H1 (cell line): Measurements from ENCODE around the gene ZDHHC11. TPM values are rescaled to one million over a fixed set of nuclear protein-coding genes. Genes with fewer than 3 reads are reported as not detected.
"Not testable (repeated sequence)": the region's sequence is repeated elsewhere in the genome, so short reads cannot be mapped to it uniquely, and the experiment has no call there.

Source experiments
- CTCF ChIA-PET: fragments of 300-600 bp; sonication (Branson Sonifier 250); formaldehyde crosslinking; loops from one replicate; lab custom pipeline; 2021; ENCODE audit not compliant: partially characterized antibody; lab: Charles Lee
- POLR2A ChIA-PET: fragments of 300-600 bp; sonication (Branson Sonifier 250); formaldehyde crosslinking; loops from one replicate; lab custom pipeline; 2021; ENCODE audit warnings: inconsistent platforms; ENCODE audit not compliant: partially characterized antibody; lab: Charles Lee
- DNase-seq, 2 experiments: peaks; one replicate each; pipeline versions ENCODE4 v3.0.0 to v3.0.0-alpha.2; 2010 to 2022; ENCODE audit warnings: low spot score in 2 of 2, low read depth in 1 of 2, mixed read lengths in 1 of 2
- FAIRE-seq: peaks from 2 replicates; lab custom pipeline; 2011; peaks lifted over from hg19 to GRCh38; lab: Jason Lieb, UNC
- H2AFZ ChIP-seq: 2 replicates; pipeline ENCODE4 v1.8.1; 2012; ENCODE audit warnings: low read length, inconsistent platforms
- H2AK5ac ChIP-seq: 2 replicates; pipeline ENCODE4 v1.6.1; 2013; ENCODE audit warnings: low read depth, low read length
- H2BK120ac ChIP-seq: replicated peaks from 2 replicates; pipeline ENCODE3; 2013; ENCODE audit warnings: low read depth, low read length, inconsistent platforms
- H2BK12ac ChIP-seq: 2 replicates; pipeline ENCODE4 v1.6.1; 2013; ENCODE audit warnings: low read depth, low read length
- H2BK15ac ChIP-seq: 2 replicates; pipeline ENCODE4 v1.6.1; 2013; ENCODE audit warnings: low read length
- H2BK20ac ChIP-seq: 2 replicates; pipeline ENCODE4 v1.6.1; 2013; ENCODE audit warnings: low read length
- H2BK5ac ChIP-seq: 2 replicates; pipeline ENCODE4 v1.6.1; 2013; ENCODE audit warnings: low read depth, low read length
- H3K14ac ChIP-seq: 2 replicates; pipeline ENCODE4 v1.6.1; 2013; ENCODE audit warnings: inconsistent platforms; ENCODE audit not compliant: insufficient read length
- H3K18ac ChIP-seq: 2 replicates; pipeline ENCODE4 v1.6.1; 2013; ENCODE audit warnings: low read length; ENCODE audit errors: extremely low read depth
- H3K23ac ChIP-seq: 2 replicates; pipeline ENCODE4 v1.6.1; 2013; ENCODE audit warnings: inconsistent platforms; ENCODE audit not compliant: insufficient read length
- H3K23me2 ChIP-seq: 2 replicates; pipeline ENCODE4 v1.6.1; 2013; ENCODE audit warnings: low read depth, low read length
- H3K27ac ChIP-seq: 2 replicates; pipeline ENCODE4 v1.6.1; 2011; ENCODE audit warnings: low read depth, low read length, inconsistent platforms
- H3K27me3 ChIP-seq, 4 experiments: replicated peaks in 1 of 4; 1 replicate in 1 of 4; 2 replicates in 3 of 4; pipeline versions ENCODE4 v1.6.1 to v1.8.1; 2011 to 2013; ENCODE audit warnings: low read length in 3 of 4, mild to moderate bottlenecking in 3 of 4, inconsistent platforms in 2 of 4, mixed read lengths in 2 of 4, moderate library complexity in 1 of 4; ENCODE audit not compliant: control insufficient read depth in 3 of 4, insufficient read depth in 3 of 4; ENCODE audit errors: extremely low read depth in 1 of 4
- H3K36me3 ChIP-seq, 4 experiments: 2 replicates each; pipeline versions ENCODE4 v1.6.1 to v1.8.1; 2011 to 2013; ENCODE audit warnings: mild to moderate bottlenecking in 4 of 4, low read length in 3 of 4, moderate library complexity in 2 of 4, control low read depth in 1 of 4, inconsistent platforms in 1 of 4; ENCODE audit not compliant: insufficient read depth in 4 of 4, control insufficient read depth in 2 of 4
- H3K4ac ChIP-seq: replicated peaks from 2 replicates; pipeline ENCODE3; 2013; ENCODE audit warnings: low read length, low read depth, mixed read lengths, inconsistent platforms; ENCODE audit not compliant: insufficient read length
- H3K4me1 ChIP-seq, 4 experiments: replicated peaks in 1 of 4; 1 replicate in 1 of 4; 2 replicates in 3 of 4; pipeline versions ENCODE4 v1.6.1 to v1.8.1; 2011 to 2013; ENCODE audit warnings: low read length in 3 of 4, inconsistent platforms in 2 of 4, mixed read lengths in 1 of 4; ENCODE audit not compliant: insufficient read depth in 4 of 4, control insufficient read depth in 3 of 4
- H3K4me2 ChIP-seq, 2 experiments: 2 replicates each; pipeline versions ENCODE4 v1.6.1 to v1.8.1; 2011 to 2013; ENCODE audit warnings: low read depth in 2 of 2, low read length in 2 of 2, control low read depth in 1 of 2, inconsistent platforms in 1 of 2, mild to moderate bottlenecking in 1 of 2; ENCODE audit not compliant: insufficient read depth in 1 of 2
- H3K4me3 ChIP-seq, 4 experiments: fragments of 200-600, 300-600 bp in 1 of 4; sonication (generic), shearing (Covaris generic), sonication (Bioruptor Twin) in 1 of 4; 2 replicates each; pipeline versions ENCODE4 v1.5.1 to v1.8.1; 2011 to 2016; ENCODE audit warnings: low read length in 4 of 4, low read depth in 3 of 4, control low read depth in 2 of 4, inconsistent platforms in 2 of 4, mild to moderate bottlenecking in 2 of 4, mixed read lengths in 1 of 4, moderate library complexity in 1 of 4; ENCODE audit not compliant: insufficient read depth in 2 of 4; ENCODE audit errors: extremely low read depth in 1 of 4
- H3K56ac ChIP-seq: replicated peaks from 2 replicates; pipeline ENCODE3; 2013; ENCODE audit warnings: low read depth, mild to moderate bottlenecking, mixed read lengths, low read length, inconsistent platforms; ENCODE audit not compliant: insufficient read length
- H3K79me1 ChIP-seq: 2 replicates; pipeline ENCODE4 v1.6.1; 2013; ENCODE audit warnings: low read depth, low read length, control low read depth
- H3K79me2 ChIP-seq, 2 experiments: 2 replicates each; pipeline versions ENCODE4 v1.6.1 to v1.8.1; 2012 to 2013; ENCODE audit warnings: low read length in 2 of 2, mild to moderate bottlenecking in 2 of 2, inconsistent platforms in 1 of 2; ENCODE audit not compliant: insufficient read depth in 2 of 2, control insufficient read depth in 1 of 2
- H3K9ac ChIP-seq, 4 experiments: replicated peaks in 1 of 4; 1 replicate in 1 of 4; 2 replicates in 3 of 4; pipeline versions ENCODE4 v1.6.1 to v1.8.1; 2011 to 2013; ENCODE audit warnings: low read depth in 3 of 4, low read length in 3 of 4, control low read depth in 2 of 4, mild to moderate bottlenecking in 2 of 4, moderate library complexity in 2 of 4, inconsistent platforms in 1 of 4; ENCODE audit errors: extremely low read depth in 1 of 4
- H3K9me3 ChIP-seq, 2 experiments: 2 replicates each; pipeline versions ENCODE4 v1.6.1 to v1.8.1; 2012 to 2013; ENCODE audit warnings: mild to moderate bottlenecking in 2 of 2, moderate library complexity in 2 of 2, control low read depth in 1 of 2, inconsistent platforms in 1 of 2, low read depth in 1 of 2, low read length in 1 of 2, mixed read lengths in 1 of 2; ENCODE audit not compliant: insufficient read depth in 2 of 2
- H4K20me1 ChIP-seq, 2 experiments: replicated peaks in 1 of 2; 2 replicates each; pipeline versions ENCODE3 to v1.8.1; 2011 to 2013; ENCODE audit warnings: inconsistent platforms in 2 of 2, low read length in 2 of 2, mild to moderate bottlenecking in 1 of 2; ENCODE audit not compliant: insufficient read depth in 2 of 2, control insufficient read depth in 1 of 2
- H4K5ac ChIP-seq: 2 replicates; pipeline ENCODE4 v1.6.1; 2013; ENCODE audit warnings: low read length, low read depth, mixed read lengths, inconsistent platforms; ENCODE audit not compliant: insufficient read length
- H4K8ac ChIP-seq: 2 replicates; pipeline ENCODE4 v1.8.0; 2013; ENCODE audit warnings: mild to moderate bottlenecking, moderate library complexity, low read length, inconsistent platforms; ENCODE audit not compliant: insufficient read depth; ENCODE audit errors: extremely low read depth
- H4K91ac ChIP-seq: replicated peaks from 2 replicates; pipeline ENCODE3; 2013; ENCODE audit warnings: low read length, mixed read lengths, inconsistent platforms; ENCODE audit not compliant: insufficient read length
- ASH2L ChIP-seq: fragments of 200-600, 300-600 bp; sonication (generic); IDR thresholded peaks from one replicate; pipeline ENCODE4 v1.7.1; 2017; ENCODE audit warnings: low read length
- KDM4A ChIP-seq: IDR thresholded peaks from one replicate; pipeline ENCODE4 v1.7.1; 2012; ENCODE audit warnings: low read depth, mild to moderate bottlenecking, moderate library complexity, low read length, inconsistent platforms; ENCODE audit not compliant: severe bottlenecking
- NRF1 ChIP-seq: IDR thresholded peaks from 2 replicates; pipeline ENCODE4 v1.6.1; 2011; ENCODE audit warnings: mild to moderate bottlenecking, low read depth, low read length, improper control_type of control experiment
- RAD21 ChIP-seq, 2 experiments: IDR thresholded peaks in 1 of 2; conservative IDR thresholded peaks in 1 of 2; 2 replicates each; pipeline ENCODE4 v1.6.1; 2011; ENCODE audit warnings: low read depth in 2 of 2, low read length in 2 of 2, improper control_type of control experiment in 1 of 2, inconsistent platforms in 1 of 2, mild to moderate bottlenecking in 1 of 2, moderate library complexity in 1 of 2
- RBBP5 ChIP-seq: IDR thresholded peaks from 2 replicates; pipeline ENCODE4 v1.7.1; 2012; ENCODE audit warnings: low read depth, mild to moderate bottlenecking, inconsistent platforms, low read length, moderate library complexity, borderline replicate concordance
- SUZ12 ChIP-seq: fragments of 200-600 bp; sonication (generic); IDR thresholded peaks from 2 replicates; pipeline ENCODE4 v1.6.1; 2012; ENCODE audit warnings: mild to moderate bottlenecking, inconsistent platforms, low read length, moderate library complexity, mixed read lengths
- WGBS, 2 experiments: shearing (Covaris generic) in 1 of 2; methylation state at CpG; one replicate each; pipeline versions ENCODE4 v1.1.6 to v1.1.7; 2013 to 2015; ENCODE audit warnings: low lambda C conversion rate in 2 of 2, mixed read lengths in 2 of 2, inconsistent platforms in 1 of 2, low coverage in 1 of 2, missing lambda C conversion rate in 1 of 2; ENCODE audit not compliant: insufficient replicate concordance in 2 of 2, insufficient coverage in 1 of 2, insufficient read length in 1 of 2; ENCODE audit errors: extremely low coverage in 1 of 2, missing lambda C conversion rate in 1 of 2; 5-methylcytosine and 5-hydroxymethylcytosine counted together
- polyA plus RNA-seq, 7 experiments: library from polyadenylated mRNA; depleted of rRNA in 3 of 7; stranded (reverse) in 5 of 7; unstranded in 2 of 7; fragments of >200 nt in 5 of 7; fragments of 200-250 nt in 2 of 7; gene quantifications; 1 replicate in 5 of 7; 2 replicates in 1 of 7; 4 replicates in 1 of 7; pipeline versions ENCODE4 v1.2.1 to v1.2.3, GENCODE V29; 2011 to 2013; ENCODE audit warnings: missing spikeins in 2 of 7, mixed read lengths in 2 of 7
- total RNA-seq: library from RNA; stranded (reverse); fragmentation: NEBNext Ultra II Directional; extraction: Animal tissue kit (Norgen Biotek cat#: 25700); gene quantifications from 2 replicates; pipeline ENCODE4 v1.2.1, GENCODE V29; 2021
- TF ChIP-seq, protein P1 (sequence below): IDR thresholded peaks from 2 replicates; pipeline ENCODE4 v1.6.1; 2012; ENCODE audit warnings: inconsistent platforms
- TF ChIP-seq, protein P2 (sequence below): IDR thresholded peaks from 2 replicates; pipeline ENCODE4 v1.6.1; 2012; ENCODE audit warnings: inconsistent platforms

Gene ZDHHC11
- total and polyA plus RNA-seq, 2 of the 8 experiments (the other 6 are each of a cell fraction or from before 2014, with no cell fraction given) = 4.7 to 16.6 TPM

DNA sequence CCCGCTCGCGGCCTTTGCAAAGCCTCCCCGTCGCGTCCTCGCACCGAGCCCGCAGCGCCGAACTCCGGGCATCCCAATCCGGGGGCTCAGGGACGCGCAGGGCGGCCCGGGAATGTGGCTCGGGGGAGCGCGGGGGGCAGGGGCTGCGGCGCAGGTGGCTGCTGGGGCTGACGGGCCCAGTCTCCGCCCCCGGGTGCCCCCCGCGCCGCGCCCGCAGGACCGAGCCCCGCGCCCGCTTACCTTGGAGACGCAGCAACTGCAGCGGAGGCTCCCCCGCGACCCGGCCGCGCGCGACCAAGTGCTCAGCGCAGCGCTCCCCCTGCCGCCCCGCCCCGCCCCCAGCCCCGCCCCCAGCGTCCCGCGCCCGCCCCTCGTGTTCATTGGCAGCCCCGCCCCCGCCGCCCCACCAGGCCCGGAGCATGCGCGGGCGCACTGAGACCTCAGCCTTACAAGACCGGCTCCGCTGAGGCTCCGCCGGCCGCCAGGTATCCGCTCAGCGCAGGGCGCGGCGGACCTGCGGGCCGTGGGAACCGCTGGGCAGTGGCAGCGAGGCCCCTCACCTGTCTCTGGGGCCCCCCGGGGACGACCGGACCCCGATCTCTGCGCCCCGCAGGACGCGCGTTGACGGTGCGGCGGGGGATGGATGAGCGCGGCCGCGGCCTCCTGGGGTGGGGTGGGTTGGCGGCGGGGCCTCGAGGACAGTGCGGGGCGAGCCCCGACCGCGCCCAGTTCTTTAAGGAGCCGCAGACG is 66.2 kb downstream of the ZDHHC11 start, which contains the start of gene ZDHHC11B:
Gene ZDHHC11B (minus strand): TSS at position 302 of the 750 bp plus-strand sequence. CDS start 17,810 bp downstream, outside the sequence.
- H3K4ac ChIP-seq, H3K18ac ChIP-seq, H3K9ac ChIP-seq, FAIRE-seq, H3K14ac ChIP-seq, POLR2A ChIA-PET, H2BK20ac ChIP-seq, H4K20me1 ChIP-seq, H3K4me1 ChIP-seq, H3K79me2 ChIP-seq, H2AK5ac ChIP-seq, H4K91ac ChIP-seq, H4K5ac ChIP-seq, H3K36me3 ChIP-seq, H2BK15ac ChIP-seq, H3K27ac ChIP-seq, H2BK120ac ChIP-seq, CTCF ChIA-PET, H3K56ac ChIP-seq, H2BK5ac ChIP-seq, H3K23ac ChIP-seq, H2BK12ac ChIP-seq, H3K79me1 ChIP-seq: not testable (repeated sequence)
- H4K8ac ChIP-seq = peak within 1 kb of the TSS; percentile 68
- peak within 1 kb of the TSS; percentile 44 to 78 (median 49) for H3K4me3 ChIP-seq
- H3K23me2 ChIP-seq = peaks cover 14% of the 10 kb centered on the region; the same call in 1 of the 2 replicates
- H2AFZ ChIP-seq = peak within 1 kb of the TSS; percentile 56; the same call in 1 of the 2 replicates
- H3K9me3 ChIP-seq = peaks cover 8 to 16% of the 10 kb centered on the region in 2 experiments; a peak in 3 of 4 replicates
- peaks cover 9 to 18% (median 15%) of the 10 kb centered on the region in 4 experiments for H3K27me3 ChIP-seq
- 2% methylated on average over 52 of the region's 101 CpGs; no CpG with 5 or more reads in 1 of the 2 experiments for WGBS, 2 experiments
- H3K4me2 ChIP-seq = peak within 1 kb of the TSS; percentile 67 to 79
- DNase-seq = peak; percentile 50 to 96
- TF ChIP-seq, protein P1, sequence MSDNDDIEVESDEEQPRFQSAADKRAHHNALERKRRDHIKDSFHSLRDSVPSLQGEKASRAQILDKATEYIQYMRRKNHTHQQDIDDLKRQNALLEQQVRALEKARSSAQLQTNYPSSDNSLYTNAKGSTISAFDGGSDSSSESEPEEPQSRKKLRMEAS = peak; percentile 83
- TF ChIP-seq, protein P2, sequence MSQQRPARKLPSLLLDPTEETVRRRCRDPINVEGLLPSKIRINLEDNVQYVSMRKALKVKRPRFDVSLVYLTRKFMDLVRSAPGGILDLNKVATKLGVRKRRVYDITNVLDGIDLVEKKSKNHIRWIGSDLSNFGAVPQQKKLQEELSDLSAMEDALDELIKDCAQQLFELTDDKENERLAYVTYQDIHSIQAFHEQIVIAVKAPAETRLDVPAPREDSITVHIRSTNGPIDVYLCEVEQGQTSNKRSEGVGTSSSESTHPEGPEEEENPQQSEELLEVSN = peak; percentile 32; the same call in 1 of the 2 replicates
- TF ChIP-seq SUZ12 (peak; percentile 12; the same call in 1 of the 2 replicates), ASH2L (peak; percentile 51), KDM4A (peak; percentile 77), NRF1 (peak; percentile 79), RBBP5 (0 out of 2 replicates have a peak, but pooled peaks have one; percentile 28), RAD21 (IDR thresholded peaks at IDR 0.05 in 1 of 2, conservative IDR thresholded peaks at IDR 0.05 in 1 of 2; ENCODE audit: low read depth in 2 of 2, low read length in 2 of 2) (peak in 1 of 2 experiments; percentile 2; a peak in 1 of 4 replicates)
